Cardiac muscle cell (in vitro differentiated cells and primary cell): Measurements from ENCODE around the gene STX19. TPM values are rescaled to one million over a fixed set of nuclear protein-coding genes. Genes with fewer than 3 reads are reported as not detected.
A peak's percentile ranks its signal among the peaks of the same experiment; 100 is the strongest.
"Not testable (repeated sequence)": the region's sequence is repeated elsewhere in the genome, so short reads cannot be mapped to it uniquely, and the experiment has no call there.

Experiments
- DNase-seq, 2 donors: peaks; one replicate each; pipeline versions ENCODE4 v3.0.0 to v3.0.0-alpha.2; 2010 to 2017; ENCODE audit warnings: low read depth in 1 of 2, low spot score in 1 of 2
- H3K27ac ChIP-seq: fragments of 200-600 bp; sonication (generic); 2 replicates; pipeline ENCODE4 v1.5.1; 2016
- H3K27me3 ChIP-seq: fragments of 200-600 bp; sonication (generic); 2 replicates; pipeline ENCODE4 v1.6.0; 2016; ENCODE audit warnings: control low read depth
- H3K36me3 ChIP-seq: fragments of 200-600 bp; sonication (generic); 2 replicates; pipeline ENCODE4 v1.5.1; 2016; ENCODE audit warnings: control low read depth
- H3K4me1 ChIP-seq: fragments of 200-600 bp; sonication (generic); 2 replicates; pipeline ENCODE4 v1.8.1; 2017; ENCODE audit warnings: low read depth, mild to moderate bottlenecking, mixed run types
- H3K4me3 ChIP-seq: fragments of 200-600 bp; sonication (generic); 2 replicates; pipeline ENCODE4 v1.5.1; 2016; ENCODE audit warnings: mild to moderate bottlenecking
- H3K9me3 ChIP-seq: fragments of 200-600 bp; sonication (generic); 2 replicates; pipeline ENCODE4 v1.5.1; 2017; ENCODE audit warnings: low read depth, mild to moderate bottlenecking, control low read depth
- CTCF ChIP-seq: IDR thresholded peaks from 2 replicates; pipeline ENCODE4 v1.5.1; 2012; ENCODE audit warnings: low read depth, mild to moderate bottlenecking, low read length
- polyA plus RNA-seq: library from polyadenylated mRNA; unstranded; fragments of >200 nt; fragmentation: Nextera tagmentation; extraction: Ambion mirVana; gene quantifications from 2 replicates; pipeline ENCODE4 v1.2.1, GENCODE V29; 2016
- total RNA-seq: library from RNA; depleted of rRNA; stranded (reverse); fragments of >200 nt; gene quantifications from 2 replicates; pipeline ENCODE4 v1.2.3, GENCODE V29; 2016

The STX19 gene
- total and polyA plus RNA-seq, 2 experiments from 2014 or later: not detected

- peaks cover 12% of the 10 kb centered on the region for H3K4me1 ChIP-seq
- H3K27me3 ChIP-seq: no peaks in the 10 kb centered on the region
- H3K36me3 ChIP-seq: no peaks in the 10 kb centered on the region
- peak within 1 kb of the TSS; percentile 94 for H3K27ac ChIP-seq
- H3K9me3 ChIP-seq: no peaks in the 10 kb centered on the region
- TF ChIP-seq CTCF: no peak
- H3K4me3 ChIP-seq: peak within 1 kb of the TSS; percentile 88
- DNase-seq: peak; percentile 98 to 99
Measured at GRCh38 chr3:94062513-94063404, 34.4 kb upstream of the STX19 start, which contains the start of the genes DHFR2 and NSUN3. Gene DHFR2, minus strand, starts transcription at chr3:94062916. Its CDS starts 1,405 bp downstream, at chr3:94061511. Gene NSUN3, plus strand, starts transcription at chr3:94063061. Its CDS starts 66 bp downstream, at chr3:94063127.

- TF ChIP-seq CTCF: no peak
- H3K9me3 ChIP-seq: no peaks in the 10 kb centered on the region
- peaks cover 12% of the 10 kb centered on the region for H3K4me1 ChIP-seq
- no peaks in the 10 kb centered on the region for H3K27me3 ChIP-seq
- no peaks in the 10 kb centered on the region for H3K36me3 ChIP-seq
- no peak overlapping the region for H3K4me3 ChIP-seq
- no peak for DNase-seq
- H3K27ac ChIP-seq: no peak overlapping the region
Measured at GRCh38 chr3:94061297-94061696, 32.9 kb upstream of the STX19 start.

- H3K4me3 ChIP-seq: no peak overlapping the region
- DNase-seq: no peak
- H3K9me3 ChIP-seq: no peaks in the 10 kb centered on the region
- no peaks in the 10 kb centered on the region for H3K4me1 ChIP-seq
- TF ChIP-seq CTCF: no peak
- H3K27ac ChIP-seq: no peak overlapping the region
- H3K36me3 ChIP-seq: peaks cover 7% of the 10 kb centered on the region
- H3K27me3 ChIP-seq: no peaks in the 10 kb centered on the region
Measured at GRCh38 chr3:94050546-94050945, 22.1 kb upstream of the STX19 start.

- no peak for DNase-seq
- peaks cover 7% of the 10 kb centered on the region for H3K36me3 ChIP-seq
- no peaks in the 10 kb centered on the region for H3K9me3 ChIP-seq
- TF ChIP-seq CTCF: no peak
- no peaks in the 10 kb centered on the region for H3K27me3 ChIP-seq
- no peak overlapping the region for H3K4me3 ChIP-seq
- H3K27ac ChIP-seq: no peak overlapping the region
- no peaks in the 10 kb centered on the region for H3K4me1 ChIP-seq
Measured at GRCh38 chr3:94049267-94049666, 20.9 kb upstream of the STX19 start.

- no peak for TF ChIP-seq CTCF
- Histone ChIP-seq H3K9me3 (no peaks in the 10 kb centered on the region), H3K36me3 (peaks cover 4% of the 10 kb centered on the region), H3K27ac (no peak overlapping the region), H3K27me3 (no peaks in the 10 kb centered on the region), H3K4me3 (no peak overlapping the region), H3K4me1 (no peaks in the 10 kb centered on the region)
- no peak for DNase-seq
Measured at GRCh38 chr3:94046533-94046932, 18.1 kb upstream of the STX19 start.

GRCh38 chr3:94044100-94044936, 15.9 kb upstream of the STX19 start:
- H3K36me3 ChIP-seq, H3K4me3 ChIP-seq, H3K9me3 ChIP-seq, DNase-seq, H3K4me1 ChIP-seq, H3K27ac ChIP-seq, H3K27me3 ChIP-seq: not testable (repeated sequence)
